GM12864 (cell line): ENCODE measurements around the gene CAPN2.

ENCODE experiments used
- DNase-seq: peaks from one replicate; pipeline ENCODE4 v3.0.0-alpha.2; 2011; ENCODE audit warnings: low read depth
- H3K4me3 ChIP-seq: 2 replicates; pipeline ENCODE4 v1.5.1; 2011; ENCODE audit warnings: mild to moderate bottlenecking, low read depth, low read length, control low read depth
- TF ChIP-seq, protein P1 (sequence below): IDR thresholded peaks from 2 replicates; pipeline ENCODE4 v1.5.1; 2011; ENCODE audit warnings: low read depth, mild to moderate bottlenecking, moderate library complexity, low read length, control low read depth, inconsistent platforms; ENCODE audit errors: missing control alignments

CAPN2 gene

GRCh38 chr1:223771814-223772770 is 59.8 kb downstream of the CAPN2 start:
- no peak overlapping the region for H3K4me3 ChIP-seq
- DNase-seq = no peak
- TF ChIP-seq, protein P1, sequence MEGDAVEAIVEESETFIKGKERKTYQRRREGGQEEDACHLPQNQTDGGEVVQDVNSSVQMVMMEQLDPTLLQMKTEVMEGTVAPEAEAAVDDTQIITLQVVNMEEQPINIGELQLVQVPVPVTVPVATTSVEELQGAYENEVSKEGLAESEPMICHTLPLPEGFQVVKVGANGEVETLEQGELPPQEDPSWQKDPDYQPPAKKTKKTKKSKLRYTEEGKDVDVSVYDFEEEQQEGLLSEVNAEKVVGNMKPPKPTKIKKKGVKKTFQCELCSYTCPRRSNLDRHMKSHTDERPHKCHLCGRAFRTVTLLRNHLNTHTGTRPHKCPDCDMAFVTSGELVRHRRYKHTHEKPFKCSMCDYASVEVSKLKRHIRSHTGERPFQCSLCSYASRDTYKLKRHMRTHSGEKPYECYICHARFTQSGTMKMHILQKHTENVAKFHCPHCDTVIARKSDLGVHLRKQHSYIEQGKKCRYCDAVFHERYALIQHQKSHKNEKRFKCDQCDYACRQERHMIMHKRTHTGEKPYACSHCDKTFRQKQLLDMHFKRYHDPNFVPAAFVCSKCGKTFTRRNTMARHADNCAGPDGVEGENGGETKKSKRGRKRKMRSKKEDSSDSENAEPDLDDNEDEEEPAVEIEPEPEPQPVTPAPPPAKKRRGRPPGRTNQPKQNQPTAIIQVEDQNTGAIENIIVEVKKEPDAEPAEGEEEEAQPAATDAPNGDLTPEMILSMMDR = no peak

DNA sequence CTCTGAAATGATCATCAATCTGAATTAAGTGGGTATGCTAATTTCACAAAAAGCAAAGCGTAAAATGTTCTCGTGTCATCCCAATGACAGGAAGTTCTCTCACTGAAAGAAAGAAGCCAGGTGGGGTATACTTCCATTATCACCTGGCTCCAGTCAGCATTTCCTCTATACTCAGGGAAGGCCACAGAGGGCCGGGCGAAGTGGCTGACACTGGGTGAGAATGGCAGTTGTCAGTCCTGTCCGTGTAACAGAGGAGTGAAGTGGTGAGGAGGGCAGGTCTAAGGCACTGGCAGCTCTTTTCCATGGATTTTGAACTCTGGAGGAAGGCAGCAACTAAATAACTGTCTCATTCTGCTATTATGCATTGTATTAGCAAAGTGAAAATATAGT is 60.4 kb downstream of the CAPN2 start:
- TF ChIP-seq, protein P1 = no peak
- H3K4me3 ChIP-seq = no peak overlapping the region
- DNase-seq = no peak

- no peak overlapping the region for H3K4me3 ChIP-seq
- DNase-seq = no peak
- TF ChIP-seq, protein P1 = no peak
These were observed 61.9 kb downstream of the CAPN2 start for GRCh38 chr1:223774134-223774814.

- H3K4me3 ChIP-seq = no peak overlapping the region
- TF ChIP-seq, protein P1 = no peak
- DNase-seq = no peak
These were observed 62.7 kb downstream of the CAPN2 start for GRCh38 chr1:223775054-223775453.

GRCh38 chr1:223775711-223776074 is 63.4 kb downstream of the CAPN2 start:
- H3K4me3 ChIP-seq = no peak overlapping the region
- TF ChIP-seq, protein P1 = no peak
- no peak for DNase-seq

- H3K4me3 ChIP-seq = no peak overlapping the region
- TF ChIP-seq, protein P1 = no peak
- no peak for DNase-seq
These were observed 63.9 kb downstream of the CAPN2 start for GRCh38 chr1:223776075-223776814.
